RPMI8226 (cell line): ENCODE data around the gene MYH7.

ENCODE experiments used
- DNase-seq: peaks from one replicate; pipeline ENCODE4 v3.0.0-alpha.2; 2015

Gene MYH7

DNA sequence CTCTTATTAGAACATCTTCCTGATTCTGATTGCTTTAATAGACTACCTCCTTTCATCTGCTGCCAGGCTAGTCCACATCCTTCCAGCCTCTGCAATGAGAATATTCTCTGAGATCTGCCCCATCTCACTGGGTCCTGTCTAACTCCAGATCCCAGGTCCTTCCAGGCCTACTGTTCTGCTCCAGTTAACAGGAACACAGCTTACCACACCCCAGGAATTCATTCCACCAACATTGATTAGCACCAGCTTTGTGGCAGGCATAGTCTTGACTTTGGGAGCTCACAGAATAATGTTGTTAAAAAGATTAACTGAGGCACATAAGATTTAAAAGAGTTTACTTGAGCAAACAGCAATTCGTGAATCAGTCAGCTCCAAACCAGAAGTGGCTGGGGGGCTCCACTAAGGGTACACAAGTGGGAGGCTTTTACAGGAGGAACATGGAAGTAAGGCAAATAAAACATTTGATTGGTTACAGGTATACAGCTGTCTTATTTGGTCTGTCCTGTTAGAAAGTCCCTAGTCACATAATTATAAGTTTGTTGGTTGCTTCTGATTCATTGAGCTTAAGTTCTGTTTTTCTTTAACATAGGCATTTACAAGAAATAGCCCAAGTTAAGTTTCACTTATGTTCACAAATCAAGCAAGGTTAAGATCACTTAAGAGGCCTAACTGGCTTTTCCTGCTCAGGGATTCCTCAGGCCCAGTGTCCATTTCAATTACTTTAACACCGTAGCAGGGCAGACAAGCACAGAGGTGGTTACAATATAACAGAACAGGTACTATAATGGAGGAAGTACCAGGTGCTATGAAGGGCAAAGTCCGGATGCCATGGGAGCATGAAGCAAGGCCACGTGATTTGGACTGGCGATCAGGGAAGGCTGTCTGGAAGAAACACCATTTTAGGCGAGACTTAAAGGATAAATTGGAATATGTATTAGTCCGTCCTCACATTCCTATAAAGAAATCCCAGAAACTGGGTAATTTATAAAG, 12.2 kb upstream of the MYH7 start:
- DNase-seq: no peak

GRCh38 chr14:23446291-23446851, 10.9 kb upstream of the MYH7 start:
- DNase-seq: no peak

DNA sequence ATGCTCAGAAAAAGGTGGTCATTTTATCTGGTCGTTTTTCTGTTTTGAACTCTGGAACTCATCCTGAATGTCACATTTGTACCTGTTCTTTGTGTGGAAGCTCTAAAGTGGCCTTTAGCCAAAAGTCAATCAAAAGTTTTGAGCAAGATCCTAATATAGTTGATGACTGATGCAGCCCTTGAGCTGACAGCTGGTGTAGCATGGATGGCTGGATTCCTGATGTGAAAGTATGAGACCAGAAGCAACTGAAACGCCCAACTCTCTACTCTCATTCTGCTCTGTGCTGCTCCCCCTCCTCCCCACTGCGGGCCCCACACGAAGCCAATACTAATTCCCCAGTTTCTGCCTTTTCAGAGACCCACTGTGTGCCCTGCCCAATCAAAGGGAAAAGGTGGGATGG, 10.3 kb upstream of the MYH7 start:
- DNase-seq: no peak

GRCh38 chr14:23444314-23444713, 8.9 kb upstream of the MYH7 start:
- DNase-seq: no peak

- DNase-seq: no peak
These were observed 8.4 kb upstream of the MYH7 start for GRCh38 chr14:23443881-23444280.

- DNase-seq: no peak
These were observed 8.0 kb upstream of the MYH7 start for GRCh38 chr14:23443411-23443812.

DNA sequence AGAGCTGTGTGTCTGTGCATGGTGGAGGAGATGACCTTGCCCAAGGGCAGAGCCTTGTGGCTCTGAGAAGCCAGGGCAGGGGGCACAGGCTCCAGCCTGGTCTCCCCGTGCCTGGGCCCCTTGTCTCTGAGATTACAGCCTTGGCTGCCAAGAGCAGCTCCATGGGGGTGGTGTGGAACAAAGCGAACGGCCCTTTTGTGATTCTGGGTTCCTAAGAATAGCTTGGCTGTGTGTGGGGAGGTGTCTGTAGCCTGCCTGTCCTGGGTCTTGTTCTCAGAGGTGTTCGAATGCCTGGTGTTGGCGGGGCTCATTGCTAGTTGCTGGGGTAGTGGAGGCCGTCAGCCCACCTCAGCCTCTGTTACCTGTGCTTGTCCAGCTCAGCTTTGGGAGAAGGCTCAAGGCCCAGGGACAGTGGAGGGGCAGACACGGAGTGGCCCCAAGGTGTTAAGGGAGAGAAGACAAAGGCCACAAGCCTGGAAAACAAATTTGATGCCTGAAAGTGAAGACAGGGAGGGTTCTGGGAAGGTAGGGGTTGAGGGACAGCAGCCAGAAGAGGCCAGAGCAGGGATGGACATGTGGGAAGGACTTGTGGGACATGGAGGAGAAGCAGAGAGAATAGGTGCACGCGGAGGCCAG, 7.4 kb upstream of the MYH7 start:
- no peak for DNase-seq

DNA sequence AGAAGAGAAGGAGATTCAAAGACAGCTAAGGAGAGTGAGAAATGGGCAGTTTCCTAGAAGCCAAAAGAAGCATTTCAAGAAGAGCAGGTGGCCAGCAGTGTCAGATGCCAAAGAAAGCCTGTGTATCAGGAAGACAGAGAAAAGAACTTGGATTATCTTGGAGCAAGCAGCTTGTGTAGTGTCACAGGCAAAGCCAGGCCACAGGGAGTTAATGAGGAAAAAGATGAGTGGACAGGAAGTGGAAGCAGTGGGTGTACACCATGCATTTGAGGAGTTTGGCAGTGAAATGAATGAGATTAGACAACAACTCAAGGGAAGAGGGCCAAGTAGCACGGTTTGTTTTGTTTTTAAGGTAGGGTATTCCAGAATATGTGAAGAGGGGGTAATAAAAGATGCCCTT, 5.6 kb upstream of the MYH7 start:
- DNase-seq: no peak

DNA sequence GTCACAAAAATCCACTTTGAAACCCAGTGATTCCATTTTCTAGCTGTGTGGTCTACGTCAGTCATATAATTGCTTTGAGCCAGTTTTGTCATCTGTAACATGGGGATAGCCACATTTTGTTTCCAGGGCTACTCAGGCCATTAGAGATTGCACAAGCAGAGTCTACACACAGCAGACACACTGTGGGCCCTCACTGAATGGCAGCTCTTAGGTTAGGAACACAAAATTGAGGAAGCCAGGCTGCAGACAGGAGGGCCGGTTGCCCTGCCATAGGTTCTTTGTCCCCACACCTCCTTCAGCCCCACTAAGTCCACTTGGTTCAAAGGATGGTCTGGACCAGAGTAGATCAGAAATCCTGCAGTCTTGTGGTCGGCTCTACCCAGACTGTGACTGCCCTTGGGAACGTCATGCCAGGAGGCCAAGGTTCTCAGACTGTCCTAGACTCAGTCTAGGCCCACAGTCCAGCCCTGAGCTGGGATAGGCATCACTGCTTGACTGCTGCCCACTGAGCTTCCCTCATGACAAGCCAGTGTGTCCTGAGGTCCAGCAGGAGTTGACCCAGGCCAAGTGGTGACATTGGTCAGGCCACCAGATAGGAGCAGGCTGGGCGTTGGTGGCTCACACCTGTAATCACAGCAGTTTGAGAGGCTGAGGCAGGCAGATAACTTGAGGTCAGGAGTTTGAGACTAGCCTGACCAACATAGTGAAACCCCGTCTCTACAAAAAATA, 3.8 kb upstream of the MYH7 start:
- DNase-seq: no peak

DNA sequence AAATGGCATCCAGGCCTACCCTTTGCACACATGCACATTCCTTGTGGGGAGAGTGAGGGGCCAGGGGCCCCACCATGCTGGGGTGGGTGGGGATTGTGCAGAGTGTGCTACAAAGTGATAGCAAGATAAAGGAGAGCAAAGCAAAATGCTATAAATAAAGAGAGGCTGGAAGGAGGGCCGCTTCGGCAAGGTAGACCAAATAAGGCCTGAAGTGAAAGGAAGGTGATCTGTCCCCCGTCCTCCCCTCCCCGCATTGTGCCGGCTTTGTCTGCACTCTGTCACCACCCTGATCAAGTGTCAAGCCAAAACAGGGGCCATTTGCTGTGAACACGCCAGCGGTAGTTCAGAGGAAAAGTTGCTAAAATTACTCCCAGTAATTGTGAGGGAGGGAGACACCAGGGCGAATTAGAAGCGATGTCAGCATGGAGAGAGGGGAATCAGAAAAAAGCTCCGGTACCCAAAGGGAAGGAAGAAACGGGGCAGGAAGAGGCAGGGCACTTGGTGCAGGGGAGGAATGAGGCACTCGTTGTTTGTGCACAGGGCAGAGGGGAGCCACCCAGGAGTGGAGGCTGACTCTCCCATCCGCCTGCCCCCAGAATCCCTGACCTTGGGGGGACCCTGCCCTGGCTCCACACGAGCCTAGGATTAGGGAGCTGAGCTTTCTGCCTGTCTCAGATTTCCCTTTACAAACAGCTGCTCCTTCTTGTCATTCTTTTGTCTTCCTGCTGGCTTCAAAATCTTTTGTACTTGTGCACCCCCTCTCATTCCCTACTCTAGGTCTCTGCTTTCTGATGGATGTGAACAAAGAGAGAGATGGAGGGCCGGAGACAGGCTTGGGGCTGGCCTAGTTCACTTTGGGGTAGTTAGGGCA, 2.9 kb upstream of the MYH7 start:
- no peak for DNase-seq

DNA sequence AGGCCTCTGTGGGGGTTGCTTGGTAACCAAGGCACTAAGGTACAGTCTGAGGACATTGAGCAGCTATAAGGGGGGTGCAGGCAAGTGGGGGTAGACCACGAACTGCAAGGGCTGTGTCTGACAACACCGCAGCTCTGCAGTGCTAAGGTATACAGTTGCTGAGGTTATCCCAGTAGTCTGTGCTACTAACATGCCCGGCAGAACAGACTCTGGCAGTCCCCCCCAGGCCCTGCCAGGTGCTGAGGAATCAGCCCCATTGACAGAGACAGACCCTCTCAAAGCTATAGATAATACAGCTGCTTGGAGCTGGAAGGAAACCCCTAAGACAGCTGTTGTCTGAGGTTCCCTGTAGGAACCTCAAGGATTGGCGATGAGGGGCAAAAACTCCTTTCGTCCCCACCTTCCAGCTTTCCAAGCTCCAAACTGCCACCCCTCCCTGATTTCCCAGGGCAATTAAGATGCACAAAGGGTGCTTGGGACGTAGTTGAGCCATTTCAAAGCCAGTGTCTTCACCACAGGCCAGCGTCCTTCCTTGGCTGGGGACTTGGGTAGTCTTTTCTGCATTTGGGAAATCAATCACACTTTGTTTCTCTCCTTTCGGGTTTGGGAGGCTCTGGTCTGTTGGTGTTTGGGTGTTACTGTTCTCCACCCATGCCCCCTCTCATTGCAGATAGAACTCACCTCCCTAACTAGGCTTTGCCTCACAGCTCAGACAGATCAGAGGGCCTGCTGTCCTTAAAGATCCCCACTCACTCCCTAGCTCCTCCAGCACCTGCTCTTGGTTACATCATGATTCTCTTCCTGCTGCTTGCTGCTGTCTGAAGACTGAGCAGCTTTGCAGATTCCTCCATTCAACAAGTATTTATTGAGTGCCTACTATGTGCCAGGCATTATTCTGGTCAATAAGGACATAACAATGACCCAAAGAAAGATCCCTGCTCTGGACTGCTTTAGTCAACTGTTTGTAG, 2.0 kb upstream of the MYH7 start:
- no peak for DNase-seq

DNA sequence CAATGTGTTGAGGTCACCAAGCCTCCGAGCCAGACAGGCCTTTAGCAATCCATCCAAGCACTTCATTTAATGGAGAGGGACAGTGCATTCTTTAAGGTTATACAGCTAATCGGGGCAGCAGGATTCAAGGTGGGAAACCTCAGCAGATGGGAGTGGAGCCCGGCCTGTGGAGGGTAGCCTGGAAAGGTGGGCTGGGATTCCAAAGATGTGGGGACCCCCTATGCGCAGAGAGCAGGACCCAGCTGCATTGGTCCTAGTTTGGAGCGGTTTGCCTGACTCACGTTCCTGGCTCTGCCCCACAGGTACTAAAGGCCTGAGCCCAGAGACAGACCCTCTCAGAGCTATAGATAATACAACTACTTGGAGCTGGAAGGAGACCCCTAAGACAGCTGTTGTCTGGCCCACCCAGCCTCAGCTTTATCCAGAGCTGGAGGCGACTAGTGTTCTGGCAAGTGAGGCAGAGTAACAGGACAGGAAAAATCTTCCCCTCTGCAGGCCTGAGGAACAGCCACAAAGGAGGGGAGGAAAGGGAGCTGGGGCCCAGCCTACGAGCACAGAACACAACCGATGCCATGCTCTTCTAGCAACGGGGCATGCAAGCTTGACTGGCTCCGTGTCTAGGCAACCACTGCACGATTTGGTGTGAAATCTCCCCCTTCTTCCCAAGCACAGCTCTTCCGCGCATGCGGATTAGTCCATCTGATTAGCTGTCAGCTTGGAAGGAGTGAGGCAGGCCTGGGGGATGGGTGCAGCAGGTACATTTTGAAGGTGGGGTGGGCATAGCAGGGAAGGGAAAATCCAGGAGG, 1.1 kb upstream of the MYH7 start:
- DNase-seq: no peak

- no peak for DNase-seq
These were observed 805 bp downstream of the MYH7 start for GRCh38 chr14:23434488-23435222.

GRCh38 chr14:23433457-23433856, 2.0 kb downstream of the MYH7 start:
- no peak for DNase-seq

DNA sequence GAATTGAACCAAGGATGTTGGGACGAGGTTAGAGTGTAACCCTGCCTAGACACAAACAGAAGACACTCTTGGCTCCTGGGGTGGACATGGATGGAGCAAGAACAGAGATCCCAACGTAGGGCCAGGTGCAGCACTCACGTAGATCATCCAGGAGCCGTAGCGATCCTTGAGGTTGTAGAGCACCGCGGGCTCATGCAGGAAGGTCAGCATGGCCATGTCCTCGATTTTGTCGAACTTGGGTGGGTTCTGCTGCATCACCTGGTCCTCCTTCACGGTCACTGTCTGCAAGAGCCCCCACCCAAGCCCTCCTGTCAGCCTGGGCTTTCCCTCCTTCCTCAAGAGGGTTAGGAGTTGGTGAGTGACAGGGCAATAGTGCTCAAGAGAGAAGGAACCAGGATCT, 2.5 kb downstream of the MYH7 start:
- no peak for DNase-seq

GRCh38 chr14:23432102-23432925, 3.1 kb downstream of the MYH7 start:
- DNase-seq: no peak

DNA sequence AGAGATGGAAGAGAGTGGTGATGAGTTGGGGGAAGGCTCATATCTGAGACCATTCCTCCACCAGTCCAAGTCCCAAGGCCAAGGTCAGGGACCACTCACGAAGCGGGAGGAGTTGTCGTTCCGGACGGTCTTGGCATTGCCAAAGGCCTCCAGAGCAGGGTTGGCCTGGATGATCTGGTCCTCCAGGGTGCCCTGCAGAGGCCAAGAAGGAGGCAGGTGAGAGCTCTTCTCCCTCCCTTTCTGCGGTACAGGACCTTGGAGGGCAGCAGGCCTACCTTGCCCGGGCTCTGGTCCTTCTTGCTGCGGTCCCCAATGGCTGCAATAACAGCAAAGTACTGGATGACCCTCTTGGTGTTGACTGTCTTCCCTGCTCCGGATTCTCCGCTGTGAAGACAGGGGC, 4.0 kb downstream of the MYH7 start:
- DNase-seq: no peak

DNA sequence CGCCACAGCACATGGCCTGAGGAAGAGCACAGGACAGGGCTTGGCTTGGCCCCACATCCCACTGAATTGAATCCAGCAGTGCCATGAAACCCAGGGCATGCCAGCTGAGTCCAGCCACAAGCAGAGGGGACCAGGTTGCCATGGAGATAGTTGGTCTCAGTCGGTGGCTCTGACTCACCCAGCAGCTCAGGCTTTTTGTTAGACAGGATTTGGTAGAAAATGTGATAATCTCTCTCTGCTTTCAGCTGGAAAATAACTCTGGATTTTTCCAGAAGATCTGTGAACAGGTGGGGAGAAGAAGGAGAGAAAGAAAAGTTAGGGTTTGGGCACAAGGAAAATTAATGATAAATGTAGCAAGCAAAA, 4.8 kb downstream of the MYH7 start:
- no peak for DNase-seq
